Vagina (tissue), 2 donors: ENCODE data around the gene CD151. TPM values are rescaled to one million over a fixed set of nuclear protein-coding genes. Genes with fewer than 3 reads are reported as not detected.

Experiments
- DNase-seq, 2 donors: peaks; one replicate each; pipeline ENCODE4 v3.0.0-alpha.2; 2017; ENCODE audit errors: extremely low spot score in 2 of 2
- H3K27ac ChIP-seq: fragments of 200-600 bp; sonication (generic); one replicate; pipeline ENCODE4 v1.5.1; 2019
- H3K27me3 ChIP-seq: fragments of 200-600 bp; sonication (generic); one replicate; pipeline ENCODE4 v1.5.1; 2019
- H3K36me3 ChIP-seq, 2 donors: fragments of 200-600 bp; sonication (generic); one replicate each; pipeline ENCODE4 v1.5.1; 2017 to 2019
- H3K4me1 ChIP-seq: fragments of 200-600 bp; sonication (generic); one replicate; pipeline ENCODE4 v1.5.1; 2019
- H3K4me3 ChIP-seq, 2 donors: fragments of 200-600 bp; sonication (generic); 1 replicate in 1 of 2; 2 replicates in 1 of 2; pipeline ENCODE4 v1.5.1; 2016 to 2019
- H3K9me3 ChIP-seq: fragments of 200-600 bp; sonication (generic); one replicate; pipeline ENCODE4 v1.5.1; 2019
- CTCF ChIP-seq, 3 experiments: fragments of 450-650 bp in 2 of 3; fragments of 200-600 bp in 1 of 3; sonication (generic) in 1 of 3; IDR thresholded peaks; one replicate each; pipeline ENCODE4 v1.5.1; 2017 to 2019; ENCODE audit warnings: antibody characterized with exemption in 3 of 3, mild to moderate bottlenecking in 2 of 3, moderate library complexity in 2 of 3
- POLR2A ChIP-seq, 2 donors: fragments of 450-650 bp; IDR thresholded peaks; one replicate each; pipeline ENCODE4 v1.6.1; 2017; ENCODE audit warnings: antibody characterized with exemption in 2 of 2, mild to moderate bottlenecking in 2 of 2, moderate library complexity in 2 of 2
- POLR2AphosphoS5 ChIP-seq, 2 donors: sonication (generic); formaldehyde crosslinking; IDR thresholded peaks; one replicate each; pipeline ENCODE4 v1.9.0; 2017; ENCODE audit warnings: antibody characterized with exemption in 2 of 2, mild to moderate bottlenecking in 2 of 2, low read depth in 1 of 2; ENCODE audit not compliant: insufficient read depth in 1 of 2
- intact Hi-C: fragments of 100-400 bp; cut with DNase I; formaldehyde crosslinking; loops from one replicate; pipeline ENCODE4 v1.15.1; 2023
- total RNA-seq: library from RNA; depleted of rRNA; stranded (reverse); fragments of >200 nt; gene quantifications from one replicate; pipeline ENCODE4 v1.2.3, GENCODE V29; 2016

CD151 gene
- total RNA-seq, 1 donor from 2014 or later = 150 TPM

- intact Hi-C loops = no loop called here
- no peak overlapping the region for H3K27ac ChIP-seq
- DNase-seq = no peak
- no peak overlapping the region for H3K4me3 ChIP-seq
- H3K36me3 ChIP-seq = no peaks in the 10 kb centered on the region
- TF ChIP-seq POLR2AphosphoS5 (IDR thresholded peaks at IDR 0.05; ENCODE audit: insufficient read depth in 1 of 2, low read depth in 1 of 2) (no peak), POLR2A (IDR thresholded peaks at IDR 0.05) (no peak), CTCF (IDR thresholded peaks at IDR 0.05) (no peak)
- no peaks in the 10 kb centered on the region for H3K27me3 ChIP-seq
- H3K9me3 ChIP-seq = no peaks in the 10 kb centered on the region
- peaks cover 53% of the 10 kb centered on the region for H3K4me1 ChIP-seq
These were observed 23.0 kb downstream of the CD151 start for GRCh38 chr11:855796-856195.

GRCh38 chr11:856397-856796, 23.6 kb downstream of the CD151 start:
- H3K27me3 ChIP-seq = no peaks in the 10 kb centered on the region
- TF ChIP-seq POLR2AphosphoS5 (IDR thresholded peaks at IDR 0.05; ENCODE audit: insufficient read depth in 1 of 2, low read depth in 1 of 2) (no peak), POLR2A (IDR thresholded peaks at IDR 0.05) (no peak)
- no peaks in the 10 kb centered on the region for H3K36me3 ChIP-seq
- H3K9me3 ChIP-seq = no peaks in the 10 kb centered on the region
- DNase-seq = no peak
- no peak overlapping the region for H3K4me3 ChIP-seq
- intact Hi-C loops = no loop called here
- no peak overlapping the region for H3K27ac ChIP-seq
- peaks cover 50% of the 10 kb centered on the region for H3K4me1 ChIP-seq

- no peak for DNase-seq
- Histone ChIP-seq H3K4me3 (no peak overlapping the region), H3K27me3 (no peaks in the 10 kb centered on the region), H3K4me1 (peaks cover 53% of the 10 kb centered on the region), H3K9me3 (no peaks in the 10 kb centered on the region), H3K36me3 (peaks cover 0 to 7% of the 10 kb centered on the region in 2 donors), H3K27ac (no peak overlapping the region)
- no peak for TF ChIP-seq POLR2A (IDR thresholded peaks at IDR 0.05)
- TF ChIP-seq POLR2AphosphoS5 (IDR thresholded peaks at IDR 0.05; ENCODE audit: insufficient read depth in 1 of 2, low read depth in 1 of 2) = no peak
- no peak for TF ChIP-seq CTCF (IDR thresholded peaks at IDR 0.05)
- intact Hi-C loops = no loop called here
These were observed 25.5 kb downstream of the CD151 start for GRCh38 chr11:858053-858761.

- no peaks in the 10 kb centered on the region for H3K9me3 ChIP-seq
- no peaks in the 10 kb centered on the region for H3K27me3 ChIP-seq
- peaks cover 0 to 7% of the 10 kb centered on the region in 2 donors for H3K36me3 ChIP-seq
- TF ChIP-seq CTCF (IDR thresholded peaks at IDR 0.05) (no peak), POLR2AphosphoS5 (IDR thresholded peaks at IDR 0.05; ENCODE audit: insufficient read depth in 1 of 2, low read depth in 1 of 2) (no peak), POLR2A (IDR thresholded peaks at IDR 0.05) (no peak)
- H3K27ac ChIP-seq = no peak overlapping the region
- no peak overlapping the region for H3K4me3 ChIP-seq
- intact Hi-C loops = no loop called here
- H3K4me1 ChIP-seq = peaks cover 50% of the 10 kb centered on the region
- no peak for DNase-seq
These were observed 26.1 kb downstream of the CD151 start for GRCh38 chr11:858762-859339.

- Histone ChIP-seq H3K4me1 (peaks cover 50% of the 10 kb centered on the region), H3K27ac (no peak overlapping the region), H3K36me3 (peaks cover 0 to 7% of the 10 kb centered on the region in 2 donors), H3K27me3 (no peaks in the 10 kb centered on the region), H3K4me3 (peak overlapping the region; percentile 18 to 30), H3K9me3 (no peaks in the 10 kb centered on the region)
- no peak for TF ChIP-seq CTCF (IDR thresholded peaks at IDR 0.05)
- TF ChIP-seq POLR2AphosphoS5 (IDR thresholded peaks at IDR 0.05; ENCODE audit: insufficient read depth in 1 of 2, low read depth in 1 of 2) = peak in 1 of 2 donors; percentile 50
- intact Hi-C loops = no loop called here
- no peak for DNase-seq
These were observed 26.8 kb downstream of the CD151 start for GRCh38 chr11:859394-860131.
